Measurements from ENCODE around the gene NCMAP. TPM values are rescaled to one million over a fixed set of nuclear protein-coding genes. Genes with fewer than 3 reads are reported as not detected.

Gene NCMAP
- total RNA-seq, 1 experiment from 2014 or later = 0.33 TPM

DNA sequence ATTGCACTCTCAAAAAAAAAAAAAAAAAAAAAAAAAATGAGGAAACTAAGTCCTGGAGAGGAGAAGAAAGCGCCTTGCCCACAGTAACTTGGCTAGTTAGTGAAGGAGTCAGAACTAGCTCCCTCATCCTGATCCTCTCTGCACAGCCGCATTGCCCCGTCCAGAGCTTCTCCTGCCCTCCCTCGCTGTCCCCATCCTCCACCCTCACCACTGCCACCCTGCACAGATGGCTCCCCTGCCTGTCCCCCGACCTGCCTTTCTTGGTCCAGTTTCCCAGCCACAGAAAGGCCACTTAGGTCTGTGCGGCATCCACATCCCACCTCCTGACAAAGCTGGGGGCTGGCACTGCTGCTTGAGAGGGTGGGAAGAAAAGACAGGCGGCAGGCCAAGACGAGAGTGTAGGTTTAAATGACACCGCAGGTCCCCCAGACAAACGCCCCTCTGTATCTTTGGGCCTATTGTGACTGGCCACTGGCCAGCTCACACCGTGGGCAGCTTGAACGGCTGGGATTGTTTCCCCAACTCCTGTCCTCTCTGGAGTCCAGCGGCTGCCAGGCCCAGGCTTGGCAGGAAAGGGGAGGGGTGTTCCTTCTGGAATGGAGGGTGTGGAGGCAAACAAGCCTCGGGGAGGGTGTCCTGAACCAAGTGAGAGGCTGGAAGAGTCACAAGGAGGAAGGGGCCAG is 20.2 kb downstream of the NCMAP start:
- no peak overlapping the region for H3K4me3 ChIP-seq (ENCODE audit: low read depth in 2 of 2, low read length in 2 of 2)
- H3K27ac ChIP-seq (ENCODE audit: low read length) = no peak overlapping the region
- H3K27me3 ChIP-seq (ENCODE audit: control insufficient read depth, insufficient read depth, low read length) = no peaks in the 10 kb centered on the region
- H3K4me1 ChIP-seq (ENCODE audit: control insufficient read depth, insufficient read depth, low read length) = no peaks in the 10 kb centered on the region
- DNase-seq (ENCODE audit: low read depth, low spot score) (no peak), ATAC-seq (no peak)
- in situ Hi-C loops (cut with HindIII; ENCODE audit: low pct_unique_long_range_greater_than_20kb, low sequenced_read_pairs) = no loop called here
- CTCF ChIA-PET = no interaction called here
- TF ChIP-seq POLR2AphosphoS5 (IDR thresholded peaks at IDR 0.05; ENCODE audit: low read depth, low read length) (no peak), SIN3A (IDR thresholded peaks at IDR 0.05; ENCODE audit: borderline replicate concordance, insufficient read depth, low read depth, low read length) (no peak), TCF7L2 (IDR thresholded peaks at IDR 0.05; ENCODE audit: low read depth, low read length) (no peak)
- TF ChIP-seq, protein P1, sequence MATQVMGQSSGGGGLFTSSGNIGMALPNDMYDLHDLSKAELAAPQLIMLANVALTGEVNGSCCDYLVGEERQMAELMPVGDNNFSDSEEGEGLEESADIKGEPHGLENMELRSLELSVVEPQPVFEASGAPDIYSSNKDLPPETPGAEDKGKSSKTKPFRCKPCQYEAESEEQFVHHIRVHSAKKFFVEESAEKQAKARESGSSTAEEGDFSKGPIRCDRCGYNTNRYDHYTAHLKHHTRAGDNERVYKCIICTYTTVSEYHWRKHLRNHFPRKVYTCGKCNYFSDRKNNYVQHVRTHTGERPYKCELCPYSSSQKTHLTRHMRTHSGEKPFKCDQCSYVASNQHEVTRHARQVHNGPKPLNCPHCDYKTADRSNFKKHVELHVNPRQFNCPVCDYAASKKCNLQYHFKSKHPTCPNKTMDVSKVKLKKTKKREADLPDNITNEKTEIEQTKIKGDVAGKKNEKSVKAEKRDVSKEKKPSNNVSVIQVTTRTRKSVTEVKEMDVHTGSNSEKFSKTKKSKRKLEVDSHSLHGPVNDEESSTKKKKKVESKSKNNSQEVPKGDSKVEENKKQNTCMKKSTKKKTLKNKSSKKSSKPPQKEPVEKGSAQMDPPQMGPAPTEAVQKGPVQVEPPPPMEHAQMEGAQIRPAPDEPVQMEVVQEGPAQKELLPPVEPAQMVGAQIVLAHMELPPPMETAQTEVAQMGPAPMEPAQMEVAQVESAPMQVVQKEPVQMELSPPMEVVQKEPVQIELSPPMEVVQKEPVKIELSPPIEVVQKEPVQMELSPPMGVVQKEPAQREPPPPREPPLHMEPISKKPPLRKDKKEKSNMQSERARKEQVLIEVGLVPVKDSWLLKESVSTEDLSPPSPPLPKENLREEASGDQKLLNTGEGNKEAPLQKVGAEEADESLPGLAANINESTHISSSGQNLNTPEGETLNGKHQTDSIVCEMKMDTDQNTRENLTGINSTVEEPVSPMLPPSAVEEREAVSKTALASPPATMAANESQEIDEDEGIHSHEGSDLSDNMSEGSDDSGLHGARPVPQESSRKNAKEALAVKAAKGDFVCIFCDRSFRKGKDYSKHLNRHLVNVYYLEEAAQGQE (IDR thresholded peaks at IDR 0.05; ENCODE audit: insufficient read depth in 1 of 2, low read depth in 2 of 2, low read length in 1 of 2) = no peak
- TF ChIP-seq, protein P2, sequence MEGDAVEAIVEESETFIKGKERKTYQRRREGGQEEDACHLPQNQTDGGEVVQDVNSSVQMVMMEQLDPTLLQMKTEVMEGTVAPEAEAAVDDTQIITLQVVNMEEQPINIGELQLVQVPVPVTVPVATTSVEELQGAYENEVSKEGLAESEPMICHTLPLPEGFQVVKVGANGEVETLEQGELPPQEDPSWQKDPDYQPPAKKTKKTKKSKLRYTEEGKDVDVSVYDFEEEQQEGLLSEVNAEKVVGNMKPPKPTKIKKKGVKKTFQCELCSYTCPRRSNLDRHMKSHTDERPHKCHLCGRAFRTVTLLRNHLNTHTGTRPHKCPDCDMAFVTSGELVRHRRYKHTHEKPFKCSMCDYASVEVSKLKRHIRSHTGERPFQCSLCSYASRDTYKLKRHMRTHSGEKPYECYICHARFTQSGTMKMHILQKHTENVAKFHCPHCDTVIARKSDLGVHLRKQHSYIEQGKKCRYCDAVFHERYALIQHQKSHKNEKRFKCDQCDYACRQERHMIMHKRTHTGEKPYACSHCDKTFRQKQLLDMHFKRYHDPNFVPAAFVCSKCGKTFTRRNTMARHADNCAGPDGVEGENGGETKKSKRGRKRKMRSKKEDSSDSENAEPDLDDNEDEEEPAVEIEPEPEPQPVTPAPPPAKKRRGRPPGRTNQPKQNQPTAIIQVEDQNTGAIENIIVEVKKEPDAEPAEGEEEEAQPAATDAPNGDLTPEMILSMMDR (IDR thresholded peaks at IDR 0.05) = no peak
- H3K9me3 ChIP-seq (ENCODE audit: control insufficient read depth, insufficient read depth, low read depth, low read length) = no peaks in the 10 kb centered on the region
- BruUV-seq (replicated peaks) = no TSS peak
- intact Hi-C loops (cut with micrococcal nuclease; ENCODE audit: unreplicated experiment) = no loop called here
- POLR2A ChIA-PET = interaction anchor here (0.6 kb wide), 2 partner anchors 46 to 173 kb away, joined by 9 to 16 read pairs; no protein-coding TSS in a partner anchor
- no peaks in the 10 kb centered on the region for H3K36me3 ChIP-seq (ENCODE audit: control insufficient read depth, insufficient read depth, low read length)

DNA sequence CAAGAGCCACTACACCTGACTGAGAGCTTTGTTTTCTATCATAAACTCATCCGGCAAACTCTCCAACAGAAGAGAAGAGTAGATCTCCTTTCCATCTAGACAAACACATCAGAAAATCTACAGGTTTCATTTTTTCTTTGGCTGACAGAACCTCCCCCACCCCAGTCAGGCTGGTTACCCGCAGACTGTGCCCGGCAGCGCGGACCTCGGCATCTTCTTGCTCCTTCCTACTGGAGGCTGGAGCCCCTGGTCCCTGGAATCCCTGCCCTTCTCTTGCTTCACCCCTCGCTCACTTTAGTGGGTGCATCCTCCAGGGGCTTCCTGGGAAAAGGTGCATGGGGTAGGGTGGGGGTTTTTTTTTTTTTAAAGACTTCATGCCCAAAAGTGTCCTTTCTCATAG is 23.0 kb downstream of the NCMAP start:
- Histone ChIP-seq H3K4me1 (ENCODE audit: control insufficient read depth, insufficient read depth, low read length) (no peaks in the 10 kb centered on the region), H3K36me3 (ENCODE audit: control insufficient read depth, insufficient read depth, low read length) (no peaks in the 10 kb centered on the region), H3K4me3 (ENCODE audit: low read depth in 2 of 2, low read length in 2 of 2) (no peak overlapping the region), H3K27ac (ENCODE audit: low read length) (no peak overlapping the region), H3K27me3 (ENCODE audit: control insufficient read depth, insufficient read depth, low read length) (no peaks in the 10 kb centered on the region), H3K9me3 (ENCODE audit: control insufficient read depth, insufficient read depth, low read depth, low read length) (no peaks in the 10 kb centered on the region)
- in situ Hi-C loops (cut with HindIII; ENCODE audit: low pct_unique_long_range_greater_than_20kb, low sequenced_read_pairs) = no loop called here
- ChIA-PET CTCF (no interaction called here), POLR2A (interaction anchor here (0.6 kb wide), 1 partner anchor 298 kb away, joined by 5 read pairs; no protein-coding TSS in a partner anchor)
- DNase-seq (ENCODE audit: low read depth, low spot score) = no peak
- ATAC-seq = no peak
- TF ChIP-seq SIN3A (IDR thresholded peaks at IDR 0.05; ENCODE audit: borderline replicate concordance, insufficient read depth, low read depth, low read length) = no peak
- TF ChIP-seq, protein P2 (IDR thresholded peaks at IDR 0.05) = no peak
- TF ChIP-seq TCF7L2 (IDR thresholded peaks at IDR 0.05; ENCODE audit: low read depth, low read length) = no peak
- TF ChIP-seq, protein P1 (IDR thresholded peaks at IDR 0.05; ENCODE audit: insufficient read depth in 1 of 2, low read depth in 2 of 2, low read length in 1 of 2) = no peak
- TF ChIP-seq POLR2AphosphoS5 (IDR thresholded peaks at IDR 0.05; ENCODE audit: low read depth, low read length) = no peak
- BruUV-seq (replicated peaks) = no TSS peak
- intact Hi-C loops (cut with micrococcal nuclease; ENCODE audit: unreplicated experiment) = no loop called here

Measured in Panc1 (cell line).